HepG2 (cell line): Measurements from ENCODE around the gene TBC1D24. TPM values are rescaled to one million over a fixed set of nuclear protein-coding genes. Genes with fewer than 3 reads are reported as not detected.
A peak's percentile ranks its signal among the peaks of the same experiment; 100 is the strongest.

Experiments used
- ARNT2 ChIP-seq: sonication (generic); formaldehyde crosslinking; IDR thresholded peaks from 2 replicates; pipeline ENCODE4 v1.8.0; 2022; ENCODE audit warnings: mild to moderate bottlenecking, low read depth, missing genetic modification reagents, moderate library complexity
- FOXK2 ChIP-seq: fragments of 450-650 bp; IDR thresholded peaks from 2 replicates; pipeline ENCODE4 v1.6.1; 2016
- FOXP4 ChIP-seq: sonication (generic); formaldehyde crosslinking; IDR thresholded peaks from 2 replicates; pipeline ENCODE4 v1.4.0; 2020; ENCODE audit warnings: missing genetic modification reagents
- HCFC1 ChIP-seq: fragments of 150-350 bp; IDR thresholded peaks from 2 replicates; pipeline ENCODE4 v1.6.1; 2014; ENCODE audit warnings: low read depth, low read length
- KDM5B ChIP-seq: sonication (generic); formaldehyde crosslinking; IDR thresholded peaks from 2 replicates; pipeline ENCODE4 v1.4.0; 2020; ENCODE audit warnings: missing genetic modification reagents, mild to moderate bottlenecking, borderline replicate concordance
- KLF11 ChIP-seq: IDR thresholded peaks from 2 replicates; pipeline ENCODE4 v1.6.1; 2016; ENCODE audit warnings: missing compliant biosample characterization
- LCORL ChIP-seq, 2 experiments: fragments of 450-650 bp in 1 of 2; sonication (generic) in 1 of 2; formaldehyde crosslinking in 1 of 2; IDR thresholded peaks; 2 replicates each; pipeline versions ENCODE4 v1.5.0 to v1.6.1; 2017 to 2020; ENCODE audit warnings: antibody characterized with exemption in 1 of 2, missing genetic modification reagents in 1 of 2
- MIXL1 ChIP-seq: IDR thresholded peaks from 2 replicates; pipeline ENCODE4 v1.6.1; 2016
- MLLT10 ChIP-seq: sonication (generic); formaldehyde crosslinking; IDR thresholded peaks from 2 replicates; pipeline ENCODE4 v1.4.0; 2020; ENCODE audit warnings: missing genetic modification reagents
- RFXANK ChIP-seq: IDR thresholded peaks from 2 replicates; pipeline ENCODE4 v1.6.1; 2016
- RORA ChIP-seq: sonication (generic); formaldehyde crosslinking; IDR thresholded peaks from 2 replicates; pipeline ENCODE4 v1.5.0; 2020; ENCODE audit warnings: mild to moderate bottlenecking, missing genetic modification reagents, moderate library complexity
- SALL2 ChIP-seq: sonication (generic); formaldehyde crosslinking; IDR thresholded peaks from 2 replicates; pipeline ENCODE4 v1.8.1; 2023; ENCODE audit warnings: mild to moderate bottlenecking, missing genetic modification reagents, inconsistent platforms
- ZBTB10 ChIP-seq: sonication (generic); formaldehyde crosslinking; IDR thresholded peaks from 2 replicates; pipeline ENCODE4 v1.4.0; 2020; ENCODE audit warnings: missing genetic modification reagents, borderline replicate concordance
- ZFP91 ChIP-seq: sonication (generic); formaldehyde crosslinking; IDR thresholded peaks from 2 replicates; pipeline ENCODE4 v1.9.0; 2022; ENCODE audit warnings: missing genetic modification reagents, mild to moderate bottlenecking, borderline replicate concordance
- ZNF207 ChIP-seq: fragments of 450-650 bp; IDR thresholded peaks from 2 replicates; pipeline ENCODE4 v1.6.1; 2016; ENCODE audit warnings: antibody characterized with exemption, borderline replicate concordance
- ZNF577 ChIP-seq: sonication (generic); formaldehyde crosslinking; IDR thresholded peaks from 2 replicates; pipeline ENCODE4 v1.4.0; 2020; ENCODE audit warnings: mild to moderate bottlenecking, low read depth, missing genetic modification reagents, borderline replicate concordance
- ZNF616 ChIP-seq: sonication (generic); formaldehyde crosslinking; IDR thresholded peaks from 2 replicates; pipeline ENCODE4 v1.5.0; 2020; ENCODE audit warnings: low read depth, mild to moderate bottlenecking, missing genetic modification reagents
- ZNF644 ChIP-seq: IDR thresholded peaks from 2 replicates; pipeline ENCODE4 v1.6.1; 2016; ENCODE audit warnings: low read depth
- ZNF781 ChIP-seq: sonication (generic); formaldehyde crosslinking; IDR thresholded peaks from 2 replicates; pipeline ENCODE4 v1.5.1; 2020; ENCODE audit warnings: borderline replicate concordance, mild to moderate bottlenecking, missing genetic modification reagents; ENCODE audit errors: not compliant biosample characterization
- polyA plus RNA-seq, 8 experiments: library from polyadenylated mRNA; depleted of rRNA in 3 of 8; stranded (reverse) in 7 of 8; unstranded in 1 of 8; fragments of >200 nt; fragmentation: Illumina TruSeq in 4 of 8; extraction: Trizol in 4 of 8; gene quantifications; 2 replicates each; pipeline versions ENCODE4 v1.2.1 to v1.2.3, GENCODE V29; 2011 to 2016; ENCODE audit warnings: low read depth in 4 of 8, missing spikeins in 1 of 8, mixed read lengths in 1 of 8; ENCODE audit not compliant: insufficient read depth in 1 of 8
- total RNA-seq, 5 experiments: library from RNA; depleted of rRNA; stranded (reverse); fragments of >200 nt; fragmentation: Illumina TruSeq; extraction: Trizol; gene quantifications; 2 replicates each; pipeline ENCODE4 v1.2.3, GENCODE V29; 2016; ENCODE audit warnings: low read depth in 1 of 5
- TF ChIP-seq, protein P1 (sequence below): sonication (generic); formaldehyde crosslinking; IDR thresholded peaks from 2 replicates; pipeline ENCODE4 v1.5.0; 2020; ENCODE audit warnings: missing genetic modification reagents, mild to moderate bottlenecking, borderline replicate concordance
- TF ChIP-seq, protein P2 (sequence below): sonication (generic); formaldehyde crosslinking; IDR thresholded peaks from 2 replicates; pipeline ENCODE4 v1.8.0; 2022; ENCODE audit warnings: mild to moderate bottlenecking, missing genetic modification reagents, borderline replicate concordance

TBC1D24 gene
- total and polyA plus RNA-seq, 2 of the 13 experiments (the other 11 are each of a cell fraction or from before 2014, with no cell fraction given) = 7.7 to 13.7 TPM

- TF ChIP-seq, protein P1, sequence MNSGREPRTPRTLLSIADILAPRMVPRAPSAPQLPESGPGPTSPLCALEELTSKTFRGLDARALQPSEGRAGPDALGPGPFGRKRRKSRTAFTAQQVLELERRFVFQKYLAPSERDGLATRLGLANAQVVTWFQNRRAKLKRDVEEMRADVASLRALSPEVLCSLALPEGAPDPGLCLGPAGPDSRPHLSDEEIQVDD (CRISPR knock-in tag) = no peak
- no peak for TF ChIP-seq RFXANK
- no peak for TF ChIP-seq FOXK2
- no peak for TF ChIP-seq ZNF781
- TF ChIP-seq LCORL (IDR thresholded peaks at IDR 0.05) = no peak
- peak; percentile 43; the same call in 1 of the 2 replicates for TF ChIP-seq LCORL (CRISPR knock-in tag; IDR thresholded peaks at IDR 0.05)
- no peak; the same call in 1 of the 2 replicates for TF ChIP-seq ARNT2 (CRISPR knock-in tag)
- TF ChIP-seq RORA (CRISPR knock-in tag) = no peak
- no peak for TF ChIP-seq MIXL1
- no peak for TF ChIP-seq ZNF207
- peak; percentile 33; the same call in 1 of the 2 replicates for TF ChIP-seq HCFC1
- TF ChIP-seq ZNF616 (CRISPR knock-in tag) = no peak
- TF ChIP-seq, protein P2, sequence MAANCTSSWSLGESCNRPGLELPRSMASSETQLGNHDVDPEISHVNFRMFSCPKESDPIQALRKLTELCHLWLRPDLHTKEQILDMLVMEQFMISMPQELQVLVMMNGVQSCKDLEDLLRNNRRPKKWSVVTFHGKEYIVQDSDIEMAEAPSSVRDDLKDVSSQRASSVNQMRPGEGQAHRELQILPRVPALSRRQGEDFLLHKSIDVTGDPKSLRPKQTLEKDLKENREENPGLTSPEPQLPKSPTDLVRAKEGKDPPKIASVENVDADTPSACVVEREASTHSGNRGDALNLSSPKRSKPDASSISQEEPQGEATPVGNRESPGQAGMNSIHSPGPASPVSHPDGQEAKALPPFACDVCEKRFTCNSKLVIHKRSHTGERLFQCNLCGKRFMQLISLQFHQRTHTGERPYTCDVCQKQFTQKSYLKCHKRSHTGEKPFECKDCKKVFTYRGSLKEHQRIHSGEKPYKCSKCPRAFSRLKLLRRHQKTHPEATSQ = no peak
- TF ChIP-seq ZNF577 (CRISPR knock-in tag) = no peak
- no peak for TF ChIP-seq ZNF644 (CRISPR knock-in tag)
- TF ChIP-seq FOXP4 = no peak
- TF ChIP-seq MLLT10 (CRISPR knock-in tag) = no peak
- no peak for TF ChIP-seq KLF11 (CRISPR knock-in tag)
- no peak for TF ChIP-seq SALL2 (CRISPR knock-in tag)
- no peak; the same call in 1 of the 2 replicates for TF ChIP-seq KDM5B
- no peak for TF ChIP-seq ZBTB10 (CRISPR knock-in tag)
- TF ChIP-seq ZFP91 = no peak
These were observed 45.3 kb downstream of the TBC1D24 start, which contains the start of gene AMDHD2 (continued) for GRCh38 chr16:2520097-2520783.
